ENCODE results near the gene TESMIN.

Gene TESMIN

GRCh38 chr11:68776442-68777235 is 25.3 kb upstream of the TESMIN start:
- no peak for TF ChIP-seq Cebpa-rat (IDR thresholded peaks at IDR 0.05)

GRCh38 chr11:68775951-68776388 is 24.6 kb upstream of the TESMIN start:
- H3K9ac ChIP-seq = no peak overlapping the region
- no peaks in the 10 kb centered on the region for H3K27me3 ChIP-seq
- H3K9me3 ChIP-seq = no peaks in the 10 kb centered on the region
- TF ChIP-seq Cebpa-rat (IDR thresholded peaks at IDR 0.05) = no peak
- peaks cover 100% of the 10 kb centered on the region for H3K36me3 ChIP-seq
- no peaks in the 10 kb centered on the region for H4K20me1 ChIP-seq
- H3K27ac ChIP-seq = no peak overlapping the region
- H3K4me2 ChIP-seq = no peak overlapping the region
- no peak overlapping the region for H3K4me3 ChIP-seq
- H3K4me1 ChIP-seq = peaks cover 8% of the 10 kb centered on the region

More at GRCh38 chr11:68776442-68777235, 25.3 kb upstream of the TESMIN start:
- Histone ChIP-seq H3K36me3 (peaks cover 100% of the 10 kb centered on the region), H3K4me3 (no peak overlapping the region), H3K9ac (no peak overlapping the region), H3K4me1 (peaks cover 8% of the 10 kb centered on the region), H4K20me1 (no peaks in the 10 kb centered on the region), H3K27me3 (no peaks in the 10 kb centered on the region), H3K9me3 (no peaks in the 10 kb centered on the region), H3K4me2 (no peak overlapping the region), H3K27ac (no peak overlapping the region)

GRCh38 chr11:68774194-68774585 is 22.9 kb upstream of the TESMIN start:
- Histone ChIP-seq H3K4me3 (no peak overlapping the region), H4K20me1 (no peaks in the 10 kb centered on the region), H3K9me3 (no peaks in the 10 kb centered on the region), H3K27me3 (no peaks in the 10 kb centered on the region), H3K4me2 (no peak overlapping the region), H3K27ac (no peak overlapping the region), H3K36me3 (peaks cover 100% of the 10 kb centered on the region), H3K9ac (no peak overlapping the region), H3K4me1 (no peaks in the 10 kb centered on the region)
- TF ChIP-seq Cebpa-rat (IDR thresholded peaks at IDR 0.05) = no peak

GRCh38 chr11:68773521-68774193 is 22.3 kb upstream of the TESMIN start:
- H3K4me1 ChIP-seq = no peaks in the 10 kb centered on the region
- peaks cover 100% of the 10 kb centered on the region for H3K36me3 ChIP-seq
- no peak overlapping the region for H3K27ac ChIP-seq
- no peaks in the 10 kb centered on the region for H3K27me3 ChIP-seq
- H3K4me3 ChIP-seq = no peak overlapping the region
- no peak overlapping the region for H3K4me2 ChIP-seq
- no peak for TF ChIP-seq Cebpa-rat (IDR thresholded peaks at IDR 0.05)
- H3K9ac ChIP-seq = no peak overlapping the region
- no peaks in the 10 kb centered on the region for H4K20me1 ChIP-seq
- no peaks in the 10 kb centered on the region for H3K9me3 ChIP-seq

- H3K4me2 ChIP-seq = no peak overlapping the region
- H3K4me1 ChIP-seq = no peaks in the 10 kb centered on the region
- no peak overlapping the region for H3K9ac ChIP-seq
- H3K27me3 ChIP-seq = no peaks in the 10 kb centered on the region
- no peak overlapping the region for H3K27ac ChIP-seq
- peaks cover 98% of the 10 kb centered on the region for H3K36me3 ChIP-seq
- TF ChIP-seq Cebpa-rat (IDR thresholded peaks at IDR 0.05) = no peak
- no peak overlapping the region for H3K4me3 ChIP-seq
- H4K20me1 ChIP-seq = no peaks in the 10 kb centered on the region
- no peaks in the 10 kb centered on the region for H3K9me3 ChIP-seq
Observed at GRCh38 chr11:68772936-68773335, 21.6 kb upstream of the TESMIN start.

- Histone ChIP-seq H3K4me3 (no peak overlapping the region), H3K36me3 (peaks cover 97% of the 10 kb centered on the region)
- TF ChIP-seq Cebpa-rat (IDR thresholded peaks at IDR 0.05) = no peak
Observed at GRCh38 chr11:68770781-68771180, 19.5 kb upstream of the TESMIN start.

GRCh38 chr11:68767672-68768071 is 16.4 kb upstream of the TESMIN start:
- no peak for TF ChIP-seq Cebpa-rat (IDR thresholded peaks at IDR 0.05)
- Histone ChIP-seq H3K4me2 (no peak overlapping the region), H4K20me1 (peaks cover 12% of the 10 kb centered on the region)

More at GRCh38 chr11:68770781-68771180, 19.5 kb upstream of the TESMIN start:
- Histone ChIP-seq H3K27ac (no peak overlapping the region), H3K9ac (no peak overlapping the region), H4K20me1 (no peaks in the 10 kb centered on the region), H3K4me2 (no peak overlapping the region), H3K27me3 (no peaks in the 10 kb centered on the region), H3K4me1 (no peaks in the 10 kb centered on the region), H3K9me3 (no peaks in the 10 kb centered on the region)

GRCh38 chr11:68766786-68767185 is 15.5 kb upstream of the TESMIN start:
- no peak overlapping the region for H3K27ac ChIP-seq
- H3K27me3 ChIP-seq = no peaks in the 10 kb centered on the region
- TF ChIP-seq Cebpa-rat (IDR thresholded peaks at IDR 0.05) = no peak
- peaks cover 13% of the 10 kb centered on the region; the same call in 1 of the 2 replicates for H3K4me1 ChIP-seq
- no peak overlapping the region for H3K4me2 ChIP-seq
- peaks cover 13% of the 10 kb centered on the region for H4K20me1 ChIP-seq
- H3K36me3 ChIP-seq = peaks cover 95% of the 10 kb centered on the region
- no peaks in the 10 kb centered on the region for H3K9me3 ChIP-seq
- no peak overlapping the region for H3K9ac ChIP-seq
- H3K4me3 ChIP-seq = no peak overlapping the region

More at GRCh38 chr11:68767672-68768071, 16.4 kb upstream of the TESMIN start:
- Histone ChIP-seq H3K4me1 (peaks cover 13% of the 10 kb centered on the region; the same call in 1 of the 2 replicates), H3K9me3 (no peaks in the 10 kb centered on the region), H3K27ac (no peak overlapping the region), H3K27me3 (no peaks in the 10 kb centered on the region), H3K4me3 (no peak overlapping the region), H3K36me3 (peaks cover 95% of the 10 kb centered on the region), H3K9ac (no peak overlapping the region)

- no peaks in the 10 kb centered on the region for H3K9me3 ChIP-seq
- H3K4me2 ChIP-seq = no peak overlapping the region
- H3K9ac ChIP-seq = no peak overlapping the region
- no peaks in the 10 kb centered on the region for H3K27me3 ChIP-seq
- peaks cover 13% of the 10 kb centered on the region; the same call in 1 of the 2 replicates for H3K4me1 ChIP-seq
- H3K36me3 ChIP-seq = peaks cover 94% of the 10 kb centered on the region
- TF ChIP-seq Cebpa-rat (IDR thresholded peaks at IDR 0.05) = no peak
- no peak overlapping the region for H3K4me3 ChIP-seq
- H3K27ac ChIP-seq = no peak overlapping the region
- H4K20me1 ChIP-seq = peaks cover 15% of the 10 kb centered on the region
Observed at GRCh38 chr11:68764746-68765145, 13.4 kb upstream of the TESMIN start.

All from BLaER1 (cell line).